ENCODE results near the gene RFX4. TPM values are rescaled to one million over a fixed set of nuclear protein-coding genes. Genes with fewer than 3 reads are reported as not detected.

Gene RFX4
- total RNA-seq, 1 donor from 2014 or later = not detected

- Mint-ChIP-seq H3K27me3 (ENCODE audit: low read depth) (peaks cover 2% of the 10 kb centered on the region), H3K4me1 (peaks cover 37% of the 10 kb centered on the region), H3K27ac (no peak overlapping the region), H3K9me3 (no peaks in the 10 kb centered on the region), H3K36me3 (no peaks in the 10 kb centered on the region), H3K4me3 (no peak overlapping the region)
- no peak for DNase-seq (ENCODE audit: low spot score in 2 of 2, unreplicated experiment in 2 of 2)
- no peak for TF ChIP-seq CTCF (IDR thresholded peaks at IDR 0.05; ENCODE audit: unreplicated experiment)
Measured at GRCh38 chr12:106767954-106768822, 185.4 kb downstream of the RFX4 start.

- Mint-ChIP-seq H3K4me1 (peaks cover 37% of the 10 kb centered on the region), H3K9me3 (no peaks in the 10 kb centered on the region), H3K4me3 (no peak overlapping the region), H3K36me3 (no peaks in the 10 kb centered on the region), H3K27me3 (ENCODE audit: low read depth) (peaks cover 2% of the 10 kb centered on the region), H3K27ac (no peak overlapping the region)
- no peak for TF ChIP-seq CTCF (IDR thresholded peaks at IDR 0.05; ENCODE audit: unreplicated experiment)
- DNase-seq (ENCODE audit: low spot score in 2 of 2, unreplicated experiment in 2 of 2) = no peak
Measured at GRCh38 chr12:106769078-106769477, 186.3 kb downstream of the RFX4 start.

- no peak overlapping the region for H3K4me3 Mint-ChIP-seq
Measured at GRCh38 chr12:106769546-106769945, 186.7 kb downstream of the RFX4 start.

GRCh38 chr12:106771425-106771824, 188.6 kb downstream of the RFX4 start:
- Mint-ChIP-seq H3K36me3 (no peaks in the 10 kb centered on the region), H3K4me3 (no peak overlapping the region), H3K9me3 (no peaks in the 10 kb centered on the region), H3K27me3 (ENCODE audit: low read depth) (peaks cover 2% of the 10 kb centered on the region), H3K27ac (no peak overlapping the region), H3K4me1 (peaks cover 49% of the 10 kb centered on the region)
- no peak for TF ChIP-seq CTCF (IDR thresholded peaks at IDR 0.05; ENCODE audit: unreplicated experiment)
- DNase-seq (ENCODE audit: low spot score in 2 of 2, unreplicated experiment in 2 of 2) = no peak

More at GRCh38 chr12:106769546-106769945, 186.7 kb downstream of the RFX4 start:
- Mint-ChIP-seq H3K36me3 (no peaks in the 10 kb centered on the region), H3K27ac (no peak overlapping the region), H3K9me3 (no peaks in the 10 kb centered on the region), H3K4me1 (peaks cover 39% of the 10 kb centered on the region), H3K27me3 (ENCODE audit: low read depth) (peaks cover 2% of the 10 kb centered on the region)
- no peak for TF ChIP-seq CTCF (IDR thresholded peaks at IDR 0.05; ENCODE audit: unreplicated experiment)
- no peak for DNase-seq (ENCODE audit: low spot score in 2 of 2, unreplicated experiment in 2 of 2)

- no peaks in the 10 kb centered on the region for H3K9me3 Mint-ChIP-seq
- DNase-seq (ENCODE audit: low spot score in 2 of 2, unreplicated experiment in 2 of 2) = no peak
- H3K36me3 Mint-ChIP-seq = peaks cover 6% of the 10 kb centered on the region
- no peaks in the 10 kb centered on the region for H3K27me3 Mint-ChIP-seq (ENCODE audit: low read depth)
- peaks cover 30% of the 10 kb centered on the region for H3K4me1 Mint-ChIP-seq
- no peak for TF ChIP-seq CTCF (IDR thresholded peaks at IDR 0.05; ENCODE audit: unreplicated experiment)
- H3K4me3 Mint-ChIP-seq = peak overlapping the region; percentile 92
- peak overlapping the region; percentile 99 for H3K27ac Mint-ChIP-seq
Measured at GRCh38 chr12:106773286-106774004, 190.6 kb downstream of the RFX4 start.

All from mesothelial cell of epicardium (in vitro differentiated cells).